Measurements from ENCODE around the gene AGMAT. TPM values are rescaled to one million over a fixed set of nuclear protein-coding genes. Genes with fewer than 3 reads are reported as not detected.

The AGMAT gene
- total and polyA plus RNA-seq, 2 of the 4 experiments (the other 2 are of a cell fraction), result 0.18 to 0.26 TPM

DNA sequence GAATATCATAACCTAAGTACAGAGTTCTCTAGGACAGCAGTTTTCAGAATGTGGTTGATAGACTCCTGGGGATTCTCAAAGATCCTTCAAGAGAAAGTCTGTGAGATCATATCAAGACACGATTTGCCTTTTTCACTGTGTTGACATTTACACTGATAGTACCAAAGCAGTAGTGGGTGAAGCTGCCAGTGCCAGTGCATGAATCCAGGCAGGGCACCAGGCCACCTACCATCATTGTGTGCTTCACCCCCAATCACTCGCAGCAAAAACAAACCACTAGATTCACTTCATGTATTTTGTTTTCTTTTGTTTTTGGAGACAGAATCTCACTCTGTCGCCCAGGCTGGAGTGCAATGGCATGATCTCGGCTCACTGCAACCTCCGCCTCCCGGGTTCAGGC is 34.3 kb downstream of the AGMAT start:
- Histone ChIP-seq H3K18ac (ENCODE audit: low read depth, low read length) (no peak overlapping the region), H2AK5ac (ENCODE audit: low read depth, low read length) (no peak overlapping the region), H3K27ac (ENCODE audit: insufficient read depth, low read length) (no peak overlapping the region), H3K4me1 (ENCODE audit: control insufficient read depth, insufficient read depth, low read length) (no peaks in the 10 kb centered on the region), H3K23ac (ENCODE audit: low read depth, low read length) (no peak overlapping the region), H3K9me3 (ENCODE audit: control insufficient read depth, insufficient read depth, low read length) (no peaks in the 10 kb centered on the region), H3K36me3 (ENCODE audit: control insufficient read depth, insufficient read depth, low read length) (peaks cover 14% of the 10 kb centered on the region), H2BK15ac (ENCODE audit: low read depth, low read length) (no peak overlapping the region), H4K5ac (ENCODE audit: low read depth, low read length) (no peak overlapping the region), H2BK20ac (ENCODE audit: low read depth, low read length) (no peak overlapping the region), H4K8ac (ENCODE audit: low read depth in 2 of 2, low read length in 2 of 2) (no peak overlapping the region), H4K20me1 (ENCODE audit: insufficient read depth, low read length) (no peaks in the 10 kb centered on the region; the same call in 1 of the 2 replicates), H2BK120ac (ENCODE audit: low read depth, low read length) (no peak overlapping the region), H3K4me2 (ENCODE audit: low read depth, low read length) (no peak overlapping the region), H3K27me3 (ENCODE audit: control insufficient read depth, insufficient read depth, low read length) (no peaks in the 10 kb centered on the region), H2AK9ac (replicated peaks; ENCODE audit: low read depth, low read length, poor library complexity) (no peak overlapping the region), H3K79me1 (ENCODE audit: low read depth in 1 of 2, low read length in 2 of 2) (peaks cover 0 to 3% of the 10 kb centered on the region in 2 experiments; a peak in 1 of 4 replicates), H3K9me1 (ENCODE audit: insufficient read depth, low read length) (peaks cover 3% of the 10 kb centered on the region), H3K4ac (ENCODE audit: low read depth, low read length) (no peak overlapping the region), H3K56ac (ENCODE audit: extremely low read depth, insufficient read depth, low read length) (no peak overlapping the region), H4K91ac (ENCODE audit: insufficient read depth, low read depth, low read length) (no peak overlapping the region), H2BK5ac (ENCODE audit: low read depth, low read length, poor library complexity, severe bottlenecking) (no peak overlapping the region), H3K4me3 (ENCODE audit: insufficient read depth, low read depth, low read length) (no peak overlapping the region), H3K14ac (replicated peaks; ENCODE audit: low read depth, low read length) (no peak overlapping the region), H3K9ac (ENCODE audit: low read depth, low read length) (no peak overlapping the region), H2AFZ (replicated peaks; ENCODE audit: low read length, poor library complexity) (no peak overlapping the region)
- in situ Hi-C loops (cut with MboI; ENCODE audit: low sequenced_read_pairs) (no loop called here), dilution Hi-C loops (cut with HindIII; ENCODE audit: low sequenced_read_pairs, unreplicated experiment) (no loop called here), intact Hi-C loops (cut with micrococcal nuclease) (no loop called here)
- CTCF ChIA-PET, result no interaction called here
- 100% methylated on average over 1 of the region's 6 CpGs; no CpG with 5 or more reads in 1 of the 2 experiments for WGBS, 2 experiments (ENCODE audit: extremely low coverage in 2 of 2, insufficient read length in 1 of 2)
- TF ChIP-seq, protein P1, sequence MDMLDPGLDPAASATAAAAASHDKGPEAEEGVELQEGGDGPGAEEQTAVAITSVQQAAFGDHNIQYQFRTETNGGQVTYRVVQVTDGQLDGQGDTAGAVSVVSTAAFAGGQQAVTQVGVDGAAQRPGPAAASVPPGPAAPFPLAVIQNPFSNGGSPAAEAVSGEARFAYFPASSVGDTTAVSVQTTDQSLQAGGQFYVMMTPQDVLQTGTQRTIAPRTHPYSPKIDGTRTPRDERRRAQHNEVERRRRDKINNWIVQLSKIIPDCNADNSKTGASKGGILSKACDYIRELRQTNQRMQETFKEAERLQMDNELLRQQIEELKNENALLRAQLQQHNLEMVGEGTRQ (IDR thresholded peaks at IDR 0.05; ENCODE audit: low read depth, low read length), result no peak
- TF ChIP-seq MAFK (IDR thresholded peaks at IDR 0.05; ENCODE audit: low read depth, low read length), result no peak
- no peak for TF ChIP-seq BHLHE40 (IDR thresholded peaks at IDR 0.05; ENCODE audit: low read depth, low read length)
- no peak for TF ChIP-seq MXI1 (IDR thresholded peaks at IDR 0.05; ENCODE audit: borderline replicate concordance, low read depth, low read length)
- TF ChIP-seq ELK1 (IDR thresholded peaks at IDR 0.05; ENCODE audit: borderline replicate concordance, low read depth, low read length), result no peak
- TF ChIP-seq RAD21 (IDR thresholded peaks at IDR 0.05; ENCODE audit: low read length), result no peak
- TF ChIP-seq MAZ (IDR thresholded peaks at IDR 0.05; ENCODE audit: borderline replicate concordance, low read depth, low read length), result no peak
- no peak for TF ChIP-seq NFE2L2 (IDR thresholded peaks at IDR 0.05; ENCODE audit: low read depth, low read length)
- no peak for TF ChIP-seq POLR2A (IDR thresholded peaks at IDR 0.05; ENCODE audit: low read depth, low read length)
- TF ChIP-seq, protein P2, sequence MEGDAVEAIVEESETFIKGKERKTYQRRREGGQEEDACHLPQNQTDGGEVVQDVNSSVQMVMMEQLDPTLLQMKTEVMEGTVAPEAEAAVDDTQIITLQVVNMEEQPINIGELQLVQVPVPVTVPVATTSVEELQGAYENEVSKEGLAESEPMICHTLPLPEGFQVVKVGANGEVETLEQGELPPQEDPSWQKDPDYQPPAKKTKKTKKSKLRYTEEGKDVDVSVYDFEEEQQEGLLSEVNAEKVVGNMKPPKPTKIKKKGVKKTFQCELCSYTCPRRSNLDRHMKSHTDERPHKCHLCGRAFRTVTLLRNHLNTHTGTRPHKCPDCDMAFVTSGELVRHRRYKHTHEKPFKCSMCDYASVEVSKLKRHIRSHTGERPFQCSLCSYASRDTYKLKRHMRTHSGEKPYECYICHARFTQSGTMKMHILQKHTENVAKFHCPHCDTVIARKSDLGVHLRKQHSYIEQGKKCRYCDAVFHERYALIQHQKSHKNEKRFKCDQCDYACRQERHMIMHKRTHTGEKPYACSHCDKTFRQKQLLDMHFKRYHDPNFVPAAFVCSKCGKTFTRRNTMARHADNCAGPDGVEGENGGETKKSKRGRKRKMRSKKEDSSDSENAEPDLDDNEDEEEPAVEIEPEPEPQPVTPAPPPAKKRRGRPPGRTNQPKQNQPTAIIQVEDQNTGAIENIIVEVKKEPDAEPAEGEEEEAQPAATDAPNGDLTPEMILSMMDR (conservative IDR thresholded peaks at IDR 0.05; ENCODE audit: low read depth, low read length), result no peak
- no peak for TF ChIP-seq RFX5 (IDR thresholded peaks at IDR 0.05; ENCODE audit: low read depth, low read length)
- TF ChIP-seq CHD1 (IDR thresholded peaks at IDR 0.05; ENCODE audit: low read depth, low read length), result no peak
- no peak for TF ChIP-seq FOS (IDR thresholded peaks at IDR 0.05; ENCODE audit: low read depth, low read length)
- no peak for TF ChIP-seq RCOR1 (IDR thresholded peaks at IDR 0.05; ENCODE audit: insufficient replicate concordance, low read length)
- no peak for TF ChIP-seq SMC3 (IDR thresholded peaks at IDR 0.05; ENCODE audit: low read depth, low read length)
- TF ChIP-seq CEBPB (IDR thresholded peaks at IDR 0.05; ENCODE audit: low read depth, low read length), result no peak
- ATAC-seq (ENCODE audit: low read depth) (no peak), DNase-seq (no peak)
- BruUV-seq (replicated peaks), result no TSS peak
- POLR2A ChIA-PET (ENCODE audit: unreplicated experiment), result no interaction called here

All from IMR-90 (cell line).